NT2/D1 (cell line): Measurements from ENCODE around the gene HS1BP3.

Experiments used
- SUZ12 ChIP-seq: IDR thresholded peaks from 2 replicates; pipeline ENCODE4 v1.6.1; 2011; ENCODE audit not compliant: insufficient read length, insufficient read depth; ENCODE audit errors: extremely low read depth
- YY1 ChIP-seq: IDR thresholded peaks from 2 replicates; pipeline ENCODE4 v1.6.1; 2011; ENCODE audit not compliant: insufficient read length, insufficient read depth
- ZNF274 ChIP-seq: IDR thresholded peaks from 2 replicates; pipeline ENCODE4 v1.6.1; 2011; ENCODE audit warnings: mild to moderate bottlenecking, low read depth, low read length

- TF ChIP-seq ZNF274 = no peak
- no peak for TF ChIP-seq YY1
- TF ChIP-seq SUZ12 = peak; percentile 74
These were observed 15.1 kb upstream of the HS1BP3 start for GRCh38 chr2:20666005-20666303.
